HCT116 (cell line): ENCODE data around the gene HES6. TPM values are rescaled to one million over a fixed set of nuclear protein-coding genes. Genes with fewer than 3 reads are reported as not detected.
"Not testable (repeated sequence)": the region's sequence is repeated elsewhere in the genome, so short reads cannot be mapped to it uniquely, and the experiment has no call there.

ENCODE experiments used
- ATAC-seq: fragments of 200-7000 bp; cut with Tn5 transposase; 2 replicates; pipeline ENCODE4 v1.9.1; 2020; ENCODE audit warnings: mild to moderate bottlenecking, moderate library complexity
- BruUV-seq: library from RNA; stranded (reverse); fragments of 400-500 nt; replicated peaks from 2 replicates; lab custom pipeline; 2021; lab: Mats Ljungman, UMichigan
- CTCF ChIA-PET: fragments of 300-600 bp; sonication (Branson Sonifier 250); formaldehyde crosslinking; loops from one replicate; lab custom pipeline; 2021; ENCODE audit warnings: antibody characterized with exemption; lab: Charles Lee
- POLR2A ChIA-PET: fragments of 300-600, 350-600 bp; sonication (Branson Sonifier 250); formaldehyde crosslinking; loops from one replicate; lab custom pipeline; 2021; ENCODE audit warnings: antibody characterized with exemption; lab: Charles Lee
- RAD21 ChIA-PET, 2 experiments: fragments of 300-600 bp; sonication (Branson Sonifier 250); formaldehyde crosslinking; loops; one replicate each; lab custom pipeline; 2023; ENCODE audit warnings: low total read pairs in 2 of 2; ENCODE audit not compliant: uncharacterized antibody in 2 of 2, unreplicated experiment in 2 of 2, low non-redundant PET in 1 of 2; lab: Charles Lee
- DNase-seq: peaks from one replicate; pipeline ENCODE4 v3.0.0-alpha.2; 2010; ENCODE audit warnings: low read depth, low spot score
- H2AFZ ChIP-seq: fragments of 200-600 bp; shearing (Covaris generic), sonication (generic); 2 replicates; pipeline ENCODE4 v1.6.1; 2017; ENCODE audit warnings: low read depth, mixed run types, mixed read lengths, antibody characterized with exemption, low read length; ENCODE audit not compliant: poor library complexity, severe bottlenecking
- H3K27ac ChIP-seq: 2 replicates; pipeline ENCODE4 v1.5.1; 2012; ENCODE audit warnings: low read depth, low read length
- H3K27me3 ChIP-seq: fragments of 200-600 bp; sonication (generic); 2 replicates; pipeline ENCODE4 v1.6.1; 2016; ENCODE audit warnings: mixed run types, low read length, mixed read lengths; ENCODE audit not compliant: insufficient read depth
- H3K36me3 ChIP-seq, 2 experiments: fragments of 200-500 bp in 1 of 2; fragments of 200-600 bp in 1 of 2; sonication (Bioruptor generic) in 1 of 2; sonication (generic) in 1 of 2; 2 replicates each; pipeline versions ENCODE4 v1.5.1 to v1.6.1; 2014 to 2016; ENCODE audit warnings: low read length in 2 of 2, inconsistent platforms in 1 of 2, mixed read lengths in 1 of 2, mixed run types in 1 of 2; ENCODE audit not compliant: insufficient read depth in 2 of 2, control insufficient read depth in 1 of 2
- H3K4me1 ChIP-seq, 2 experiments: fragments of 200-600 bp in 1 of 2; sonication (generic) in 1 of 2; 2 replicates each; pipeline versions ENCODE4 v1.5.1 to v1.6.1; 2012 to 2017; ENCODE audit warnings: low read length in 2 of 2, inconsistent platforms in 1 of 2, mild to moderate bottlenecking in 1 of 2, mixed read lengths in 1 of 2, mixed run types in 1 of 2, moderate library complexity in 1 of 2; ENCODE audit not compliant: insufficient read depth in 2 of 2, control insufficient read depth in 1 of 2
- H3K4me2 ChIP-seq: fragments of 200-600 bp; sonication (generic); 2 replicates; pipeline ENCODE4 v1.6.1; 2017; ENCODE audit warnings: mixed run types, low read length, mixed read lengths
- H3K4me3 ChIP-seq, 2 experiments: fragments of 200-600 bp in 1 of 2; sonication (generic) in 1 of 2; replicated peaks in 1 of 2; 2 replicates each; pipeline ENCODE4 v1.5.1; 2011 to 2016; ENCODE audit warnings: low read length in 2 of 2, control low read depth in 1 of 2, low read depth in 1 of 2, mild to moderate bottlenecking in 1 of 2, mixed read lengths in 1 of 2, mixed run types in 1 of 2
- H3K79me2 ChIP-seq: fragments of 200-600 bp; sonication (generic); 2 replicates; pipeline ENCODE4 v1.6.1; 2017; ENCODE audit warnings: mild to moderate bottlenecking, mixed run types, low read length, moderate library complexity, mixed read lengths; ENCODE audit not compliant: insufficient read depth
- H3K9ac ChIP-seq: fragments of 200-600 bp; sonication (generic); 2 replicates; pipeline ENCODE4 v1.6.1; 2016; ENCODE audit warnings: low read length, mixed read lengths
- H3K9me2 ChIP-seq: fragments of 200-600 bp; sonication (generic), shearing (Covaris generic); 2 replicates; pipeline ENCODE4 v1.6.1; 2017; ENCODE audit warnings: mixed run types, mild to moderate bottlenecking, moderate library complexity; ENCODE audit not compliant: insufficient read depth
- H3K9me3 ChIP-seq, 2 experiments: fragments of 200-500 bp in 1 of 2; fragments of 200-600 bp in 1 of 2; sonication (Bioruptor generic) in 1 of 2; sonication (generic) in 1 of 2; 2 replicates each; pipeline ENCODE4 v1.6.1; 2014 to 2017; ENCODE audit warnings: low read length in 2 of 2, mixed read lengths in 2 of 2, inconsistent platforms in 1 of 2, low read depth in 1 of 2, mild to moderate bottlenecking in 1 of 2, mixed run types in 1 of 2, moderate library complexity in 1 of 2; ENCODE audit not compliant: control insufficient read depth in 1 of 2, insufficient read depth in 1 of 2
- H4K20me1 ChIP-seq: fragments of 200-600 bp; sonication (generic), shearing (Covaris generic); 2 replicates; pipeline ENCODE4 v1.6.1; 2017; ENCODE audit warnings: mixed run types, mild to moderate bottlenecking, moderate library complexity; ENCODE audit not compliant: insufficient read depth
- ZBTB33 ChIP-seq: IDR thresholded peaks from 2 replicates; pipeline ENCODE4 v1.6.1; 2011; ENCODE audit warnings: mild to moderate bottlenecking, low read length, moderate library complexity; ENCODE audit not compliant: insufficient replicate concordance; ENCODE audit errors: extremely low read depth
- ZNF274 ChIP-seq: fragments of 200-500 bp; sonication (Bioruptor generic); IDR thresholded peaks from 2 replicates; pipeline ENCODE4 v1.6.1; 2014; ENCODE audit warnings: mild to moderate bottlenecking, low read depth, low read length, inconsistent platforms
- intact Hi-C: fragments of 100-400 bp; cut with micrococcal nuclease; formaldehyde crosslinking; loops from 2 replicates; pipeline ENCODE4 v1.10.0; 2022
- total RNA-seq: library from RNA; stranded (reverse); gene quantifications from one replicate; pipeline ENCODE4 v1.2.1, GENCODE V29; 2021; ENCODE audit not compliant: unreplicated experiment

The HES6 gene
- total RNA-seq, 1 experiment from 2014 or later, result 47.8 TPM

- DNase-seq, H3K9me2 ChIP-seq, ATAC-seq, H3K4me3 ChIP-seq, H3K27ac ChIP-seq, H2AFZ ChIP-seq, intact Hi-C loops, CTCF ChIA-PET, H4K20me1 ChIP-seq, H3K9ac ChIP-seq, H3K9me3 ChIP-seq, H3K4me2 ChIP-seq, H3K27me3 ChIP-seq, H3K79me2 ChIP-seq, POLR2A ChIA-PET, H3K4me1 ChIP-seq, RAD21 ChIA-PET, BruUV-seq: not testable (repeated sequence)
- peaks cover 8 to 11% of the 10 kb centered on the region in 2 experiments for H3K36me3 ChIP-seq
Measured at GRCh38 chr2:238273433-238273832, 33.6 kb upstream of the HES6 start.

GRCh38 chr2:238272156-238272555 lies 32.3 kb upstream of the HES6 start:
- no TSS peak for BruUV-seq
- ATAC-seq (no peak), DNase-seq (no peak)
- no peak overlapping the region for H3K4me3 ChIP-seq
- no peaks in the 10 kb centered on the region for H3K27me3 ChIP-seq
- RAD21 ChIA-PET, result no interaction called here
- POLR2A ChIA-PET, result no interaction called here
- H3K9me2 ChIP-seq, result no peaks in the 10 kb centered on the region
- CTCF ChIA-PET, result no interaction called here
- peaks cover 1 to 6% of the 10 kb centered on the region in 2 experiments; a peak in 3 of 4 replicates for H3K4me1 ChIP-seq
- no peak overlapping the region for H3K9ac ChIP-seq
- no peak for TF ChIP-seq ZBTB33
- TF ChIP-seq ZNF274, result no peak
- intact Hi-C loops, result no loop called here
- H3K4me2 ChIP-seq, result no peak overlapping the region
- no peaks in the 10 kb centered on the region for H3K79me2 ChIP-seq
- peaks cover 11% of the 10 kb centered on the region in 2 experiments for H3K36me3 ChIP-seq
- H3K9me3 ChIP-seq, result no peaks in the 10 kb centered on the region
- H2AFZ ChIP-seq, result no peak overlapping the region
- H4K20me1 ChIP-seq, result no peaks in the 10 kb centered on the region
- no peak overlapping the region for H3K27ac ChIP-seq

GRCh38 chr2:238271686-238272085 lies 31.8 kb upstream of the HES6 start:
- H3K79me2 ChIP-seq, CTCF ChIA-PET, POLR2A ChIA-PET, H3K4me3 ChIP-seq, H3K27ac ChIP-seq, RAD21 ChIA-PET, H3K4me2 ChIP-seq, H3K27me3 ChIP-seq, H3K9ac ChIP-seq, intact Hi-C loops, H3K4me1 ChIP-seq, BruUV-seq, H3K9me3 ChIP-seq, H4K20me1 ChIP-seq, H3K9me2 ChIP-seq, DNase-seq, H2AFZ ChIP-seq, ATAC-seq: not testable (repeated sequence)
- H3K36me3 ChIP-seq, result peaks cover 11% of the 10 kb centered on the region in 2 experiments
